Testis (tissue), 2 donors: ENCODE measurements around the gene RASAL2.

Experiments used
- CTCF ChIP-seq, 3 experiments: fragments of 450-650 bp in 2 of 3; fragments of 200-600 bp in 1 of 3; sonication (generic) in 1 of 3; IDR thresholded peaks; one replicate each; pipeline ENCODE4 v1.5.1; 2016 to 2019; ENCODE audit warnings: antibody characterized with exemption in 3 of 3, mild to moderate bottlenecking in 2 of 3, moderate library complexity in 1 of 3
- POLR2A ChIP-seq: fragments of 450-650 bp; IDR thresholded peaks from one replicate; pipeline ENCODE4 v1.6.1; 2017; ENCODE audit warnings: antibody characterized with exemption, mild to moderate bottlenecking, moderate library complexity

GRCh38 chr1:178308438-178308837, 214.5 kb downstream of the RASAL2 start:
- TF ChIP-seq CTCF (IDR thresholded peaks at IDR 0.05), result no peak
- no peak for TF ChIP-seq POLR2A
